Body of pancreas (tissue), 4 donors: ENCODE data around the gene SIPA1L3. TPM values are rescaled to one million over a fixed set of nuclear protein-coding genes. Genes with fewer than 3 reads are reported as not detected.
A peak's percentile ranks its signal among the peaks of the same experiment; 100 is the strongest.

ENCODE experiments used
- ATAC-seq: fragments of 150-250 bp; one replicate; pipeline ENCODE4 v1.9.1; 2016
- DNase-seq, 4 donors: peaks; one replicate each; pipeline ENCODE4 v3.0.0-alpha.2; 2019
- H3K27ac ChIP-seq, 4 donors: fragments of 200-600 bp; sonication (generic); 1 replicate in 3 of 4; 2 replicates in 1 of 4; pipeline versions ENCODE4 v1.5.1 to v1.6.1; 2016 to 2019; ENCODE audit warnings: mild to moderate bottlenecking in 1 of 4, mixed read lengths in 1 of 4, moderate library complexity in 1 of 4
- H3K27me3 ChIP-seq, 2 donors: fragments of 200-600 bp; sonication (generic); one replicate each; pipeline ENCODE4 v1.6.0; 2016; ENCODE audit warnings: mild to moderate bottlenecking in 1 of 2
- H3K36me3 ChIP-seq, 2 donors: fragments of 200-600 bp; sonication (generic); replicated peaks in 1 of 2; 2 replicates each; pipeline ENCODE4 v1.5.1; 2016; ENCODE audit warnings: low read depth in 2 of 2; ENCODE audit not compliant: insufficient read depth in 1 of 2
- H3K4me1 ChIP-seq: fragments of 200-600 bp; sonication (generic); one replicate; pipeline ENCODE4 v1.6.0; 2016
- H3K4me3 ChIP-seq, 2 donors: fragments of 200-600 bp; sonication (generic); 1 replicate in 1 of 2; 2 replicates in 1 of 2; pipeline ENCODE4 v1.5.1; 2016 to 2019
- H3K9me3 ChIP-seq, 3 donors: fragments of 200-600 bp; sonication (generic); 1 replicate in 2 of 3; 2 replicates in 1 of 3; pipeline ENCODE4 v1.5.1; 2016
- CTCF ChIP-seq, 7 experiments: fragments of 450-650 bp in 4 of 7; fragments of 200-600 bp in 3 of 7; sonication (generic) in 3 of 7; IDR thresholded peaks; one replicate each; pipeline ENCODE4 v1.5.1; 2016 to 2019; ENCODE audit warnings: antibody characterized with exemption in 7 of 7
- POLR2A ChIP-seq, 3 donors: fragments of 450-650 bp; IDR thresholded peaks; one replicate each; pipeline ENCODE4 v1.6.1; 2016; ENCODE audit warnings: antibody characterized with exemption in 3 of 3, mild to moderate bottlenecking in 2 of 3
- WGBS, 2 donors: methylation state at CpG; one replicate each; pipeline ENCODE4 v1.1.5; 2017; 5-methylcytosine and 5-hydroxymethylcytosine counted together
- intact Hi-C: fragments of 100-400 bp; cut with DNase I; formaldehyde crosslinking; loops from one replicate; pipeline ENCODE4 v1.15.1; 2023
- total RNA-seq, 2 donors: library from RNA; depleted of rRNA; stranded (reverse); fragments of >200 nt; gene quantifications; one replicate each; pipeline ENCODE4 v1.1.0, GENCODE V29; 2016

SIPA1L3 gene
- total RNA-seq, 2 donors from 2014 or later, result 41.5 to 62.0 TPM

- Histone ChIP-seq H3K9me3 (no peaks in the 10 kb centered on the region), H3K27me3 (no peaks in the 10 kb centered on the region), H3K36me3 (no peaks in the 10 kb centered on the region), H3K27ac (no peak overlapping the region), H3K4me3 (no peak overlapping the region), H3K4me1 (peaks cover 43% of the 10 kb centered on the region)
- ATAC-seq (no peak), DNase-seq (no peak)
- 77 to 84% methylated on average over 2 to 7 of the region's 7 CpGs for WGBS, 2 donors
- TF ChIP-seq CTCF (IDR thresholded peaks at IDR 0.05) (no peak), POLR2A (IDR thresholded peaks at IDR 0.05) (no peak)
- intact Hi-C loops, result no loop called here
Observed at GRCh38 chr19:37989855-37990254, 82.8 kb downstream of the SIPA1L3 start.

GRCh38 chr19:37990362-37990761 lies 83.4 kb downstream of the SIPA1L3 start:
- intact Hi-C loops, result no loop called here
- Histone ChIP-seq H3K9me3 (no peaks in the 10 kb centered on the region), H3K4me1 (peaks cover 48% of the 10 kb centered on the region), H3K27ac (no peak overlapping the region), H3K27me3 (no peaks in the 10 kb centered on the region), H3K36me3 (no peaks in the 10 kb centered on the region), H3K4me3 (no peak overlapping the region)
- ATAC-seq (no peak), DNase-seq (no peak)
- no peak for TF ChIP-seq CTCF (IDR thresholded peaks at IDR 0.05)
- TF ChIP-seq POLR2A (IDR thresholded peaks at IDR 0.05), result no peak
- 85 to 93% methylated on average over 6 to 8 of the region's 10 CpGs for WGBS, 2 donors

GRCh38 chr19:37991176-37991835 lies 84.3 kb downstream of the SIPA1L3 start:
- peak overlapping the region in 1 of 4 donors; percentile 25 for H3K27ac ChIP-seq
- WGBS, 2 donors, result 71 to 83% methylated on average over 6 to 10 of the region's 10 CpGs
- peaks cover 50% of the 10 kb centered on the region for H3K4me1 ChIP-seq
- no peaks in the 10 kb centered on the region for H3K9me3 ChIP-seq
- TF ChIP-seq CTCF (IDR thresholded peaks at IDR 0.05) (no peak), POLR2A (IDR thresholded peaks at IDR 0.05) (no peak)
- H3K4me3 ChIP-seq, result no peak overlapping the region
- no peaks in the 10 kb centered on the region for H3K27me3 ChIP-seq
- no peaks in the 10 kb centered on the region for H3K36me3 ChIP-seq
- intact Hi-C loops, result no loop called here
- DNase-seq (no peak), ATAC-seq (no peak)

- no peak overlapping the region for H3K4me3 ChIP-seq
- ATAC-seq (no peak), DNase-seq (no peak)
- no peaks in the 10 kb centered on the region for H3K9me3 ChIP-seq
- H3K27ac ChIP-seq, result no peak overlapping the region
- no peaks in the 10 kb centered on the region for H3K36me3 ChIP-seq
- H3K27me3 ChIP-seq, result no peaks in the 10 kb centered on the region
- peaks cover 50% of the 10 kb centered on the region for H3K4me1 ChIP-seq
- TF ChIP-seq POLR2A (IDR thresholded peaks at IDR 0.05) (no peak), CTCF (IDR thresholded peaks at IDR 0.05) (no peak)
- 72 to 79% methylated on average over 2 to 4 of the region's 4 CpGs for WGBS, 2 donors
- intact Hi-C loops, result no loop called here
Observed at GRCh38 chr19:37991841-37992248, 84.8 kb downstream of the SIPA1L3 start.

- DNase-seq (no peak), ATAC-seq (no peak)
- Histone ChIP-seq H3K27ac (peak overlapping the region in 2 of 4 donors; percentile 5 to 80), H3K36me3 (no peaks in the 10 kb centered on the region), H3K9me3 (no peaks in the 10 kb centered on the region), H3K4me1 (peaks cover 50% of the 10 kb centered on the region), H3K27me3 (no peaks in the 10 kb centered on the region), H3K4me3 (no peak overlapping the region)
- intact Hi-C loops, result no loop called here
- no peak for TF ChIP-seq POLR2A (IDR thresholded peaks at IDR 0.05)
- no peak for TF ChIP-seq CTCF (IDR thresholded peaks at IDR 0.05)
- WGBS, 2 donors, result 98% methylated on average over 9 of the region's 9 CpGs
Observed at GRCh38 chr19:37992761-37993160, 85.8 kb downstream of the SIPA1L3 start.
